ENCODE data around the gene TRDMT1.

TRDMT1 gene

DNA sequence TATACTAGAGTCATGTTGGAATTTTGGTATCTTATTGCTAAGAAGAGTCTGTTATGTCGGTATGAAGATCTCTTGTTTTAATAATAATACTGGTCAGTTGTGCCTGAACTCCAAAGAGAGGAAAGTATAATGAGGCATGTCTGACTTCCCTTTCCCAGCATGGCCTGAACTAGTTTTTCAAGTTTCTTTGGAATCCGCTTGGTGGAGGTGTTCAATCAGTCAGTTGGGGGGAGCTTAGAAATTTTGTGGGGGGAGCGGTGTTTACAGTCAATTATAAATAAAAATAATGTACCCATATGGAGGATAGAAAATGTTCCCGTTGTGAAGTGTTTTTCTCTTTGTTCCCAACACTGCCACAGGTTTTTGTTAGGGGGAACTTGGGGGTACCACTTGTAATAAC, 1.5 kb upstream of the TRDMT1 start:
- Histone ChIP-seq H2AK5ac (ENCODE audit: low read depth, low read length) (no peak overlapping the region), H4K8ac (ENCODE audit: low read depth, low read length) (no peak overlapping the region), H3K4me3 (ENCODE audit: low read length in 2 of 2) (no peak overlapping the region), H2AFZ (ENCODE audit: low read length) (no peak overlapping the region), H3K14ac (ENCODE audit: low read length) (no peak overlapping the region), H2BK5ac (ENCODE audit: low read length) (no peak overlapping the region), H3K27ac (replicated peaks; ENCODE audit: low read length) (no peak overlapping the region), H2BK15ac (ENCODE audit: low read length) (no peak overlapping the region), H2BK12ac (ENCODE audit: low read length) (no peak overlapping the region), H3K36me3 (replicated peaks in 1 of 2; ENCODE audit: control insufficient read depth in 2 of 2, insufficient read depth in 2 of 2, low read length in 2 of 2) (no peaks in the 10 kb centered on the region), H3K4me2 (ENCODE audit: insufficient read depth, low read length, poor library complexity, severe bottlenecking) (no peak overlapping the region), H3K4ac (ENCODE audit: low read length) (no peak overlapping the region), H3K18ac (ENCODE audit: low read length) (no peak overlapping the region), H3K23ac (ENCODE audit: low read depth, low read length, poor library complexity) (no peak overlapping the region), H3K79me1 (ENCODE audit: low read depth, low read length) (no peaks in the 10 kb centered on the region), H3K27me3 (ENCODE audit: control insufficient read depth in 3 of 3, insufficient read depth in 3 of 3, low read depth in 1 of 3, low read length in 3 of 3) (no peaks in the 10 kb centered on the region), H3K9ac (ENCODE audit: low read depth, low read length, poor library complexity) (no peak overlapping the region), H3K4me1 (ENCODE audit: control insufficient read depth in 2 of 2, insufficient read depth in 1 of 2, low read depth in 1 of 2, low read length in 2 of 2) (peaks cover 5 to 19% of the 10 kb centered on the region in 2 donors), H4K91ac (ENCODE audit: low read depth, low read length, poor library complexity) (no peak overlapping the region), H2BK120ac (ENCODE audit: low read depth, low read length) (no peak overlapping the region), H3K9me3 (replicated peaks in 1 of 2; ENCODE audit: control insufficient read depth in 2 of 2, insufficient read depth in 1 of 2, low read depth in 1 of 2, low read length in 2 of 2) (peaks cover 0 to 2% of the 10 kb centered on the region in 2 donors)
- no CpG with 5 or more reads among the region's 4 CpGs for WGBS, 2 donors (ENCODE audit: extremely low coverage in 2 of 2, insufficient read length in 2 of 2, insufficient replicate concordance in 1 of 2)
- DNase-seq (ENCODE audit: low spot score) = no peak

DNA sequence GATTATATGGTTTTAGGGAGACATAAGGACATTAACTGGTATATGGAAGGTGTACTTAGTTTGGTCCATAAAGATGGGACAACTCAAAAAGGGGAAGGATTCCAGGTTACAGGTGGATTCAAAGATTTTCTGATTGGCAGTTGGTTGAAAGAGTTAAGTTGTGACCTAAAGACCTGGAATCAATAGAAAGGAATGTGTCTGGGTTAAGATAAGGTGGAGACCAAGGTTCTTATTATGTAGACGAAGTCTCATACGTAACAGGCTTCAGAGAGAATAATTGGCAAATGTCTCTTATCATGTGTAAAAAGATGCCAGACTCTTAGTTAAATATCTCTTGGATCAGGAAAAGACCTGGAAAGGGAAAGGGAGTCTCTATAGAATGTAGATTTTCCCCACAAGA, 1.0 kb upstream of the TRDMT1 start:
- H3K36me3 ChIP-seq (replicated peaks in 1 of 2; ENCODE audit: control insufficient read depth in 2 of 2, insufficient read depth in 2 of 2, low read length in 2 of 2) = no peaks in the 10 kb centered on the region
- H2AFZ ChIP-seq (ENCODE audit: low read length) = peak overlapping the region; percentile 89
- no peak overlapping the region for H2BK120ac ChIP-seq (ENCODE audit: low read depth, low read length)
- no peak overlapping the region for H3K23ac ChIP-seq (ENCODE audit: low read depth, low read length, poor library complexity)
- H2BK12ac ChIP-seq (ENCODE audit: low read length) = no peak overlapping the region
- H3K18ac ChIP-seq (ENCODE audit: low read length) = no peak overlapping the region
- no peak overlapping the region for H3K4me2 ChIP-seq (ENCODE audit: insufficient read depth, low read length, poor library complexity, severe bottlenecking)
- DNase-seq (ENCODE audit: low spot score) = no peak
- H3K4me1 ChIP-seq (ENCODE audit: control insufficient read depth in 2 of 2, insufficient read depth in 1 of 2, low read depth in 1 of 2, low read length in 2 of 2) = peaks cover 5 to 19% of the 10 kb centered on the region in 2 donors
- H3K4me3 ChIP-seq (ENCODE audit: low read length in 2 of 2) = no peak overlapping the region
- peak overlapping the region; percentile 99 for H3K27ac ChIP-seq (replicated peaks; ENCODE audit: low read length)
- no peaks in the 10 kb centered on the region for H3K79me1 ChIP-seq (ENCODE audit: low read depth, low read length)
- H4K91ac ChIP-seq (ENCODE audit: low read depth, low read length, poor library complexity) = no peak overlapping the region
- no peak overlapping the region for H2BK15ac ChIP-seq (ENCODE audit: low read length)
- H2BK5ac ChIP-seq (ENCODE audit: low read length) = no peak overlapping the region
- no peak overlapping the region for H3K14ac ChIP-seq (ENCODE audit: low read length)
- H3K9me3 ChIP-seq (replicated peaks in 1 of 2; ENCODE audit: control insufficient read depth in 2 of 2, insufficient read depth in 1 of 2, low read depth in 1 of 2, low read length in 2 of 2) = peaks cover 0 to 6% of the 10 kb centered on the region in 2 donors
- WGBS, 2 donors (ENCODE audit: extremely low coverage in 2 of 2, insufficient read length in 2 of 2, insufficient replicate concordance in 1 of 2) = no CpG with 5 or more reads among the region's 2 CpGs
- no peaks in the 10 kb centered on the region for H3K27me3 ChIP-seq (ENCODE audit: control insufficient read depth in 3 of 3, insufficient read depth in 3 of 3, low read depth in 1 of 3, low read length in 3 of 3)
- no peak overlapping the region for H2AK5ac ChIP-seq (ENCODE audit: low read depth, low read length)
- H3K4ac ChIP-seq (ENCODE audit: low read length) = no peak overlapping the region
- H4K8ac ChIP-seq (ENCODE audit: low read depth, low read length) = no peak overlapping the region
- no peak overlapping the region for H3K9ac ChIP-seq (ENCODE audit: low read depth, low read length, poor library complexity)

DNA sequence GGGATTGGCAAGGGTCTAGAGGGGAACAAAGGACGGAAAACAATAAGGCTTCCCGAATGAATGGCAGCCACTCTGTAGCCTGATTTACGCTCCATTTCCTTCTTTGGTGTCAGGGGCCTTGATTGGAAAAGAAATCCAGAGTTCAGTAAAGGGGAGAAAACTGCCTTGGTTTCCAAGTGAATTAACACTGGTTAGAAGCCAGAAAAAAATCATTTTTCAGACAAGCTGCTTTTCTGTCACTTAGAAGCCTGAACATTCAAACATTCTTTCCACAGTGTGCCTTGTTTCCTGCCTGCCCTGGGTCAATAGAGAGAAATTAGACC, 283 bp upstream of the TRDMT1 start:
- peak overlapping the region; percentile 56 to 89 for H3K4me3 ChIP-seq (ENCODE audit: low read length in 2 of 2)
- peak overlapping the region; percentile 29 for H3K4me2 ChIP-seq (ENCODE audit: insufficient read depth, low read length, poor library complexity, severe bottlenecking)
- H3K79me1 ChIP-seq (ENCODE audit: low read depth, low read length) = peaks cover 1% of the 10 kb centered on the region
- WGBS, 2 donors (ENCODE audit: extremely low coverage in 2 of 2, insufficient read length in 2 of 2, insufficient replicate concordance in 1 of 2) = no CpG with 5 or more reads among the region's 3 CpGs
- peak overlapping the region; percentile 99 for H3K27ac ChIP-seq (replicated peaks; ENCODE audit: low read length)
- no peak overlapping the region for H2AK5ac ChIP-seq (ENCODE audit: low read depth, low read length)
- no peak overlapping the region for H4K8ac ChIP-seq (ENCODE audit: low read depth, low read length)
- H3K4ac ChIP-seq (ENCODE audit: low read length) = no peak overlapping the region
- no peak overlapping the region for H3K18ac ChIP-seq (ENCODE audit: low read length)
- H3K36me3 ChIP-seq (replicated peaks in 1 of 2; ENCODE audit: control insufficient read depth in 2 of 2, insufficient read depth in 2 of 2, low read length in 2 of 2) = peaks cover 0 to under 1% of the 10 kb centered on the region in 2 donors
- H3K4me1 ChIP-seq (ENCODE audit: control insufficient read depth in 2 of 2, insufficient read depth in 1 of 2, low read depth in 1 of 2, low read length in 2 of 2) = peaks cover 5 to 19% of the 10 kb centered on the region in 2 donors
- no peak overlapping the region for H2BK120ac ChIP-seq (ENCODE audit: low read depth, low read length)
- H2BK5ac ChIP-seq (ENCODE audit: low read length) = peak overlapping the region; percentile 93
- H4K91ac ChIP-seq (ENCODE audit: low read depth, low read length, poor library complexity) = no peak overlapping the region
- no peak overlapping the region for H2BK12ac ChIP-seq (ENCODE audit: low read length)
- H3K23ac ChIP-seq (ENCODE audit: low read depth, low read length, poor library complexity) = peak overlapping the region; percentile 69
- no peak for DNase-seq (ENCODE audit: low spot score)
- H3K9ac ChIP-seq (ENCODE audit: low read depth, low read length, poor library complexity) = no peak overlapping the region
- no peak overlapping the region for H3K14ac ChIP-seq (ENCODE audit: low read length)
- H3K9me3 ChIP-seq (replicated peaks in 1 of 2; ENCODE audit: control insufficient read depth in 2 of 2, insufficient read depth in 1 of 2, low read depth in 1 of 2, low read length in 2 of 2) = peaks cover 0 to 11% of the 10 kb centered on the region in 2 donors
- no peaks in the 10 kb centered on the region for H3K27me3 ChIP-seq (ENCODE audit: control insufficient read depth in 3 of 3, insufficient read depth in 3 of 3, low read depth in 1 of 3, low read length in 3 of 3)
- no peak overlapping the region for H2BK15ac ChIP-seq (ENCODE audit: low read length)
- peak overlapping the region; percentile 89 for H2AFZ ChIP-seq (ENCODE audit: low read length)

DNA sequence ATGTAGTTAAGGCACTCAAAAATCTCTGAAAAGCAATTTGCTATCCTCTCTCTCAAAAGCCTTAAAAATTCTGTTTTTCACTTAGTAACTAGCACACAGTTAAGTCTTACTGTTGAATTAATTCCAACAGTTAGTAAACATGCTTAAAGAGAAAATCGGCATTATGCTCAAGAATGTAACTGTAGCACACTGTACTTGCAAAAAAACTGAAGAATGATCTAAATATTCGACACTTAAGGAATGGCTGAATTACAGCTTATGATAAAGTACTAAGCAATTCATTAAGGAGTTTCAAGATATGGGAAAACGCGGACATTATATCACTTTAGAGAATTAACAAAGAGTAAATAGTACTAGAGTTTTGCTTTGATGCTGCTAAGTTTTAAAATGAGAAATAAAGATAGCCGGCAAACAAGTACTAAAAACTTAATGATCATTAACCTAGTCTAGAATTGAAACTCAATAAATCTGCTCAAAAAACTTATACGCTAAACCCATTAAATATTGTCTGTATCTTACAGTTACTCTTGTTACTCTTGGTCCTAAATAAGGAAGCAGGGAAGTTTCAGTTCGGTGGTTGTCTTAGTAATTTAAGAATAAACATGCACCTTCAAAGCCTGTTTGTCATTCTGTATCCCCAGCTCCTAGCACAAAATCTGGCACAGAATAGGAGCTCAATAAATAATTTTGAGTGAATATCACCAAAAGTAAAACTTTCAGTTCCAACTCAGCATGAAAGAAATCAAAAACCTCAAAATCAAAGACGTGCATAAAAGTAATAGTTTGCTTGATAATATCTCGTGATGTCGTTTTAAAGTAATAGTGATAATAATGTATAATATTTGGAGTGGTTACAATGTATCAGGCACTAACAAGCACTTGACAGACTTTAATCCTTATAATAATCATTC, 1.2 kb downstream of the TRDMT1 start:
- Histone ChIP-seq H3K9ac (ENCODE audit: low read depth, low read length, poor library complexity) (no peak overlapping the region), H2BK120ac (ENCODE audit: low read depth, low read length) (no peak overlapping the region), H2BK12ac (ENCODE audit: low read length) (no peak overlapping the region), H2BK5ac (ENCODE audit: low read length) (no peak overlapping the region), H3K79me1 (ENCODE audit: low read depth, low read length) (peaks cover 2% of the 10 kb centered on the region), H3K18ac (ENCODE audit: low read length) (no peak overlapping the region), H3K27ac (replicated peaks; ENCODE audit: low read length) (peak overlapping the region; percentile 34), H3K4ac (ENCODE audit: low read length) (no peak overlapping the region), H2AFZ (ENCODE audit: low read length) (no peak overlapping the region), H2BK15ac (ENCODE audit: low read length) (no peak overlapping the region), H3K23ac (ENCODE audit: low read depth, low read length, poor library complexity) (no peak overlapping the region), H4K8ac (ENCODE audit: low read depth, low read length) (no peak overlapping the region), H3K4me3 (ENCODE audit: low read length in 2 of 2) (peak overlapping the region in 1 of 2 donors; percentile 56), H3K4me2 (ENCODE audit: insufficient read depth, low read length, poor library complexity, severe bottlenecking) (peak overlapping the region; percentile 88), H3K27me3 (ENCODE audit: control insufficient read depth in 3 of 3, insufficient read depth in 3 of 3, low read depth in 1 of 3, low read length in 3 of 3) (no peaks in the 10 kb centered on the region), H3K4me1 (ENCODE audit: control insufficient read depth in 2 of 2, insufficient read depth in 1 of 2, low read depth in 1 of 2, low read length in 2 of 2) (peaks cover 5 to 15% of the 10 kb centered on the region in 2 donors), H3K9me3 (replicated peaks in 1 of 2; ENCODE audit: control insufficient read depth in 2 of 2, insufficient read depth in 1 of 2, low read depth in 1 of 2, low read length in 2 of 2) (peaks cover 0 to 14% of the 10 kb centered on the region in 2 donors), H2AK5ac (ENCODE audit: low read depth, low read length) (no peak overlapping the region), H3K14ac (ENCODE audit: low read length) (no peak overlapping the region), H3K36me3 (replicated peaks in 1 of 2; ENCODE audit: control insufficient read depth in 2 of 2, insufficient read depth in 2 of 2, low read length in 2 of 2) (peaks cover 0 to 2% of the 10 kb centered on the region in 2 donors), H4K91ac (ENCODE audit: low read depth, low read length, poor library complexity) (no peak overlapping the region)
- WGBS, 2 donors (ENCODE audit: extremely low coverage in 2 of 2, insufficient read length in 2 of 2, insufficient replicate concordance in 1 of 2) = no CpG with 5 or more reads among the region's 10 CpGs
- DNase-seq (ENCODE audit: low spot score) = no peak

Measured in neuronal stem cell (in vitro differentiated cells).